ENCODE measurements around the gene SP140L. TPM values are rescaled to one million over a fixed set of nuclear protein-coding genes. Genes with fewer than 3 reads are reported as not detected.
"Not testable (repeated sequence)": the region's sequence is repeated elsewhere in the genome, so short reads cannot be mapped to it uniquely, and the experiment has no call there.

Gene SP140L
- 48.9 and 49.1 TPM in 2 replicates for total RNA-seq

GRCh38 chr2:230326453-230327417 lies at the start of gene SP140L:
Gene SP140L (plus strand): TSS chr2:230327193. CDS start chr2:230327270, 77 bp downstream.
- Mint-ChIP-seq H3K4me1 (peaks cover 67% of the 10 kb centered on the region), H3K4me3 (peak within 1 kb of the TSS; percentile 92), H3K36me3 (ENCODE audit: low read depth) (peaks cover 44% of the 10 kb centered on the region), H3K27me3 (no peaks in the 10 kb centered on the region), H3K27ac (peak within 1 kb of the TSS; percentile 90), H3K9me3 (no peaks in the 10 kb centered on the region)
- DNase-seq: peak; percentile 94
- intact Hi-C loops (cut with micrococcal nuclease): loop anchor here (1.0 to 5.0 kb wide), 5 partner anchors 7 to 336 kb away; partner anchors contain the start of gene SP110

- DNase-seq: no peak
- Mint-ChIP-seq H3K4me1 (peaks cover 18% of the 10 kb centered on the region), H3K36me3 (ENCODE audit: low read depth) (peaks cover 61% of the 10 kb centered on the region), H3K27me3 (no peaks in the 10 kb centered on the region), H3K27ac (no peak overlapping the region), H3K9me3 (peaks cover 12% of the 10 kb centered on the region), H3K4me3 (no peak overlapping the region)
- intact Hi-C loops (cut with micrococcal nuclease): no loop called here
Measured at GRCh38 chr2:230282936-230283335, 44.1 kb upstream of the SP140L start.

- H3K4me3 Mint-ChIP-seq: no peak overlapping the region
- H3K9me3 Mint-ChIP-seq: peaks cover 11% of the 10 kb centered on the region
- intact Hi-C loops (cut with micrococcal nuclease): no loop called here
- H3K27me3 Mint-ChIP-seq: no peaks in the 10 kb centered on the region
- H3K36me3 Mint-ChIP-seq (ENCODE audit: low read depth): peaks cover 69% of the 10 kb centered on the region
- DNase-seq: no peak
- no peak overlapping the region for H3K27ac Mint-ChIP-seq
- H3K4me1 Mint-ChIP-seq: peaks cover 25% of the 10 kb centered on the region
Measured at GRCh38 chr2:230286048-230286447, 40.9 kb upstream of the SP140L start.

GRCh38 chr2:230289311-230289710 lies 37.7 kb upstream of the SP140L start:
- peaks cover 83% of the 10 kb centered on the region for H3K36me3 Mint-ChIP-seq (ENCODE audit: low read depth)
- intact Hi-C loops (cut with micrococcal nuclease): loop anchor here (2.0 kb wide), 1 partner anchor 55 kb away; no protein-coding TSS in a partner anchor

GRCh38 chr2:230295192-230295591 lies 31.8 kb upstream of the SP140L start:
- no peak overlapping the region for H3K27ac Mint-ChIP-seq
- H3K4me3 Mint-ChIP-seq: no peak overlapping the region
- peaks cover 39% of the 10 kb centered on the region for H3K9me3 Mint-ChIP-seq
- peaks cover 10% of the 10 kb centered on the region for H3K4me1 Mint-ChIP-seq
- no peaks in the 10 kb centered on the region for H3K27me3 Mint-ChIP-seq
- intact Hi-C loops (cut with micrococcal nuclease): no loop called here
- H3K36me3 Mint-ChIP-seq (ENCODE audit: low read depth): peaks cover 93% of the 10 kb centered on the region
- DNase-seq: no peak

More at GRCh38 chr2:230289311-230289710, 37.7 kb upstream of the SP140L start:
- DNase-seq: peak; percentile 75
- not testable (repeated sequence) for H3K4me3 Mint-ChIP-seq, H3K27me3 Mint-ChIP-seq, H3K27ac Mint-ChIP-seq
- Mint-ChIP-seq H3K9me3 (peaks cover 17% of the 10 kb centered on the region), H3K4me1 (peaks cover 24% of the 10 kb centered on the region)

GRCh38 chr2:230296917-230297316 lies 30.1 kb upstream of the SP140L start:
- peaks cover 51% of the 10 kb centered on the region for H3K9me3 Mint-ChIP-seq
- no peak overlapping the region for H3K27ac Mint-ChIP-seq
- intact Hi-C loops (cut with micrococcal nuclease): no loop called here
- H3K27me3 Mint-ChIP-seq: no peaks in the 10 kb centered on the region
- peaks cover 10% of the 10 kb centered on the region for H3K4me1 Mint-ChIP-seq
- H3K4me3 Mint-ChIP-seq: no peak overlapping the region
- DNase-seq: no peak
- H3K36me3 Mint-ChIP-seq (ENCODE audit: low read depth): peaks cover 93% of the 10 kb centered on the region

- Mint-ChIP-seq H3K27me3 (no peaks in the 10 kb centered on the region), H3K27ac (peak overlapping the region; percentile 36), H3K4me1 (peaks cover 10% of the 10 kb centered on the region), H3K9me3 (peaks cover 63% of the 10 kb centered on the region), H3K36me3 (ENCODE audit: low read depth) (peaks cover 93% of the 10 kb centered on the region), H3K4me3 (no peak overlapping the region)
- no peak for DNase-seq
- intact Hi-C loops (cut with micrococcal nuclease): no loop called here
Measured at GRCh38 chr2:230299618-230300017, 27.4 kb upstream of the SP140L start.

- H3K36me3 Mint-ChIP-seq (ENCODE audit: low read depth): peaks cover 74% of the 10 kb centered on the region
- no peak overlapping the region for H3K27ac Mint-ChIP-seq
- H3K4me1 Mint-ChIP-seq: peaks cover 9% of the 10 kb centered on the region
- peaks cover 28% of the 10 kb centered on the region for H3K9me3 Mint-ChIP-seq
- no peak overlapping the region for H3K4me3 Mint-ChIP-seq
- H3K27me3 Mint-ChIP-seq: no peaks in the 10 kb centered on the region
- DNase-seq: no peak
- intact Hi-C loops (cut with micrococcal nuclease): no loop called here
Measured at GRCh38 chr2:230305416-230306275, 21.3 kb upstream of the SP140L start.

- Mint-ChIP-seq H3K9me3 (peaks cover 23% of the 10 kb centered on the region), H3K4me3 (no peak overlapping the region), H3K27me3 (no peaks in the 10 kb centered on the region), H3K27ac (no peak overlapping the region), H3K36me3 (ENCODE audit: low read depth) (peaks cover 68% of the 10 kb centered on the region), H3K4me1 (peaks cover 9% of the 10 kb centered on the region)
- no peak for DNase-seq
- intact Hi-C loops (cut with micrococcal nuclease): no loop called here
Measured at GRCh38 chr2:230306474-230306873, 20.5 kb upstream of the SP140L start.

GRCh38 chr2:230307485-230307884 lies 19.5 kb upstream of the SP140L start:
- intact Hi-C loops (cut with micrococcal nuclease): no loop called here
- Mint-ChIP-seq H3K27me3 (no peaks in the 10 kb centered on the region), H3K27ac (no peak overlapping the region), H3K9me3 (peaks cover 17% of the 10 kb centered on the region), H3K4me3 (no peak overlapping the region), H3K36me3 (ENCODE audit: low read depth) (peaks cover 71% of the 10 kb centered on the region), H3K4me1 (peaks cover 11% of the 10 kb centered on the region)
- DNase-seq: no peak

GRCh38 chr2:230308402-230309000 lies 18.5 kb upstream of the SP140L start:
- H3K36me3 Mint-ChIP-seq (ENCODE audit: low read depth): peaks cover 71% of the 10 kb centered on the region
- H3K27me3 Mint-ChIP-seq: no peaks in the 10 kb centered on the region
- H3K9me3 Mint-ChIP-seq: peaks cover 8% of the 10 kb centered on the region
- H3K27ac Mint-ChIP-seq: peak overlapping the region; percentile 57
- intact Hi-C loops (cut with micrococcal nuclease): no loop called here
- peaks cover 11% of the 10 kb centered on the region for H3K4me1 Mint-ChIP-seq
- no peak for DNase-seq
- no peak overlapping the region for H3K4me3 Mint-ChIP-seq

GRCh38 chr2:230310792-230311191 lies 16.2 kb upstream of the SP140L start:
- H3K27ac Mint-ChIP-seq; H3K9me3 Mint-ChIP-seq; H3K27me3 Mint-ChIP-seq; intact Hi-C loops (cut with micrococcal nuclease); DNase-seq; H3K4me3 Mint-ChIP-seq: not testable (repeated sequence)
- H3K36me3 Mint-ChIP-seq (ENCODE audit: low read depth): peaks cover 74% of the 10 kb centered on the region
- H3K4me1 Mint-ChIP-seq: peaks cover 16% of the 10 kb centered on the region

GRCh38 chr2:230311634-230312033 lies 15.4 kb upstream of the SP140L start:
- H3K36me3 Mint-ChIP-seq (ENCODE audit: low read depth): peaks cover 75% of the 10 kb centered on the region
- H3K27me3 Mint-ChIP-seq; H3K9me3 Mint-ChIP-seq; H3K27ac Mint-ChIP-seq; H3K4me3 Mint-ChIP-seq; intact Hi-C loops (cut with micrococcal nuclease); DNase-seq: not testable (repeated sequence)
- peaks cover 16% of the 10 kb centered on the region for H3K4me1 Mint-ChIP-seq
